Fibroblast of lung (primary cell): ENCODE measurements around the gene BTBD1.

Source experiments
- CTCF ChIP-seq, 2 donors: IDR thresholded peaks in 1 of 2; conservative IDR thresholded peaks in 1 of 2; 1 replicate in 1 of 2; 2 replicates in 1 of 2; pipeline ENCODE4 v1.5.1; 2011 to 2012; ENCODE audit warnings: low read length in 2 of 2, control low read depth in 1 of 2, inconsistent platforms in 1 of 2, low read depth in 1 of 2, mild to moderate bottlenecking in 1 of 2
- EZH2 ChIP-seq: IDR thresholded peaks from 2 replicates; pipeline ENCODE4 v1.5.1; 2012; ENCODE audit warnings: low read length, control low read depth, mild to moderate bottlenecking; ENCODE audit errors: missing control alignments

GRCh38 chr15:83111149-83111548 lies 44.1 kb upstream of the BTBD1 start:
- no peak for TF ChIP-seq EZH2
- TF ChIP-seq CTCF (conservative IDR thresholded peaks at IDR 0.05 in 1 of 2, IDR thresholded peaks at IDR 0.05 in 1 of 2; ENCODE audit: low read depth in 1 of 2, low read length in 2 of 2), result no peak
